Measurements from ENCODE around the gene PHGDH.

- TF ChIP-seq POLR2A (IDR thresholded peaks at IDR 0.05; ENCODE audit: low read depth, low read length) (no peak), POLR2AphosphoS5 (IDR thresholded peaks at IDR 0.05; ENCODE audit: low read depth, low read length) (no peak), TAF1 (IDR thresholded peaks at IDR 0.05; ENCODE audit: low read depth, low read length) (no peak), PAX5 (IDR thresholded peaks at IDR 0.05; ENCODE audit: insufficient read depth, low read length, severe bottlenecking) (no peak)
Observed at GRCh38 chr1:119714583-119714982, 2.8 kb downstream of the PHGDH start.
